ENCODE measurements around the gene USH1C. TPM values are rescaled to one million over a fixed set of nuclear protein-coding genes. Genes with fewer than 3 reads are reported as not detected.

The USH1C gene
- total RNA-seq, 1 donor from 2014 or later, result not detected

DNA sequence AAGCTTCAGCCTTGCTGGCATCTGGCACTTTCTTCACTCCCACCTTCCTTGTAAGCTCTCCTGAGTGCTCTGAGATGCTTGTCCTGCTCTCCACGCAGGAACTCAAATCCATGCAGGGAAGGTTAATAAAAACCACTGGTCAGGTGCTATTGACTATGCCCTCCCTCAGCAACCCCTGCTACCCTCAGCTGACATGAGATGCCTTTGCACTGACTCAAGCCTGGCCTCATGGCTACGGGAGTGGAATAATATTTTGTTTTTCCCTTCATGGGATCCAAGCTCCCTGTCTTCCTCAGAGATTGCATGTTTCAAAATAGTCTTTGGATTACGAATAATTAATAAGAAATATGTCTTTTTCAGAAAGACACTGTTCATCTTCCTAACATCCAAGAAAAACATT, 35.9 kb downstream of the USH1C start:
- no peak for ATAC-seq
- H3K27me3 ChIP-seq, result no peaks in the 10 kb centered on the region
- no peak overlapping the region for H3K4me3 ChIP-seq
- no peaks in the 10 kb centered on the region for H3K9me3 ChIP-seq
- H3K27ac ChIP-seq, result no peak overlapping the region
- no peaks in the 10 kb centered on the region for H3K36me3 ChIP-seq
- no peaks in the 10 kb centered on the region for H3K4me1 ChIP-seq
- intact Hi-C loops (cut with DNase I), result no loop called here
- TF ChIP-seq, protein P1, sequence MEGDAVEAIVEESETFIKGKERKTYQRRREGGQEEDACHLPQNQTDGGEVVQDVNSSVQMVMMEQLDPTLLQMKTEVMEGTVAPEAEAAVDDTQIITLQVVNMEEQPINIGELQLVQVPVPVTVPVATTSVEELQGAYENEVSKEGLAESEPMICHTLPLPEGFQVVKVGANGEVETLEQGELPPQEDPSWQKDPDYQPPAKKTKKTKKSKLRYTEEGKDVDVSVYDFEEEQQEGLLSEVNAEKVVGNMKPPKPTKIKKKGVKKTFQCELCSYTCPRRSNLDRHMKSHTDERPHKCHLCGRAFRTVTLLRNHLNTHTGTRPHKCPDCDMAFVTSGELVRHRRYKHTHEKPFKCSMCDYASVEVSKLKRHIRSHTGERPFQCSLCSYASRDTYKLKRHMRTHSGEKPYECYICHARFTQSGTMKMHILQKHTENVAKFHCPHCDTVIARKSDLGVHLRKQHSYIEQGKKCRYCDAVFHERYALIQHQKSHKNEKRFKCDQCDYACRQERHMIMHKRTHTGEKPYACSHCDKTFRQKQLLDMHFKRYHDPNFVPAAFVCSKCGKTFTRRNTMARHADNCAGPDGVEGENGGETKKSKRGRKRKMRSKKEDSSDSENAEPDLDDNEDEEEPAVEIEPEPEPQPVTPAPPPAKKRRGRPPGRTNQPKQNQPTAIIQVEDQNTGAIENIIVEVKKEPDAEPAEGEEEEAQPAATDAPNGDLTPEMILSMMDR (IDR thresholded peaks at IDR 0.05), result no peak
- DNase-seq, result no peak

DNA sequence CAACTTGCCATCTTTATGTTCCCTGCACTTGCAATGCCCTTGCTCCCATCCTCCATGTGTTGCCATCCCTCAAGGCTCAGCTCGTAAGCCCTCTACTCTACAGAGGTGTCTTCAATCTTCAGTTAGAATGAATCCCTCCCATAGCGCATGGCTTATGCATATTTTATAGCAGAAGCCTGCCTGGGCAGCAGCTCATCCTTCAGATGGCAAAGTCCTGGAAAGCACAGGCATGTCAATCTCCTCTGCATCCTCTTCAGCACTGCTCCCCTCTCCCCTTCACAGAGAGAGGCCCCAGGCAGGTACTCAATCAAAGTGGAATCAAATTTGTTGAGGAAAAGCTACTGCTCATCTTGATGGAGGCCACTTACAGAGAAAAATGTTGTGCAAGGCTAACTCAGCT, 36.4 kb downstream of the USH1C start:
- Histone ChIP-seq H3K4me1 (no peaks in the 10 kb centered on the region), H3K4me3 (no peak overlapping the region), H3K9me3 (no peaks in the 10 kb centered on the region), H3K27ac (no peak overlapping the region), H3K27me3 (no peaks in the 10 kb centered on the region), H3K36me3 (no peaks in the 10 kb centered on the region)
- TF ChIP-seq, protein P1 (IDR thresholded peaks at IDR 0.05), result no peak
- DNase-seq (no peak), ATAC-seq (no peak)
- intact Hi-C loops (cut with DNase I), result no loop called here

- Histone ChIP-seq H3K4me3 (no peak overlapping the region), H3K27ac (no peak overlapping the region), H3K4me1 (no peaks in the 10 kb centered on the region), H3K36me3 (no peaks in the 10 kb centered on the region), H3K27me3 (no peaks in the 10 kb centered on the region), H3K9me3 (no peaks in the 10 kb centered on the region)
- no peak for DNase-seq
- intact Hi-C loops (cut with DNase I), result no loop called here
- ATAC-seq, result no peak
- TF ChIP-seq, protein P1 (IDR thresholded peaks at IDR 0.05), result no peak
These were observed 37.3 kb downstream of the USH1C start for GRCh38 chr11:17506942-17507341.

DNA sequence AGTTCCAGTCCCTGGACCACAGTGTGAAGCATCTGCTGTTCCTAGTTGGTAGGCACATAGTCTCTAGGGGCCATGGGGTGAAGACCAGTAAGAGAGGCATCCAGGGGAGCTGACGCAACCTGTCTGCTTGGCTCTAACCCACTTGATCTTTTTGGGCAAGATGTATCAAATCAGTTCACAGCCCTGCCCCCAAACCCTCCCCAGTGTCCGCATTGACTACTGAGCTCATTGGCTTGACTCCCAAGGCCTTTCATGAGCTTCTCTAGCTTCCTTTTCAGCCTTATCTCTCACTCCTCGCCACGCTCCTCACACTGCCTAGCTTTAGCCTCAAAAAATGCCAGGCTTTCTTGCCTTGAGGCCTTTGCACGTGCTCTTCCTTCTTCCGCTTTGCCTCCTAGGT, 37.9 kb downstream of the USH1C start:
- TF ChIP-seq, protein P1 (IDR thresholded peaks at IDR 0.05), result no peak
- H3K9me3 ChIP-seq, result no peaks in the 10 kb centered on the region

GRCh38 chr11:17505146-17505545, 39.1 kb downstream of the USH1C start:
- H3K9me3 ChIP-seq, result no peaks in the 10 kb centered on the region
- intact Hi-C loops (cut with DNase I), result loop anchor here (2.0 kb wide), 1 partner anchor 120 kb away; no protein-coding TSS in a partner anchor
- TF ChIP-seq, protein P1 (IDR thresholded peaks at IDR 0.05), result no peak
- H3K4me1 ChIP-seq, result no peaks in the 10 kb centered on the region
- H3K27ac ChIP-seq, result no peak overlapping the region
- no peak for ATAC-seq
- H3K27me3 ChIP-seq, result no peaks in the 10 kb centered on the region
- no peaks in the 10 kb centered on the region for H3K36me3 ChIP-seq
- H3K4me3 ChIP-seq, result no peak overlapping the region
- no peak for DNase-seq

More for the DNA sequence above, 37.9 kb downstream of the USH1C start:
- H3K27ac ChIP-seq, result no peak overlapping the region
- H3K27me3 ChIP-seq, result no peaks in the 10 kb centered on the region
- H3K4me3 ChIP-seq, result no peak overlapping the region
- ATAC-seq (no peak), DNase-seq (no peak)
- H3K36me3 ChIP-seq, result no peaks in the 10 kb centered on the region
- no peaks in the 10 kb centered on the region for H3K4me1 ChIP-seq
- intact Hi-C loops (cut with DNase I), result no loop called here
